ENCODE measurements around the gene CRTC2. TPM values are rescaled to one million over a fixed set of nuclear protein-coding genes. Genes with fewer than 3 reads are reported as not detected.

The CRTC2 gene
- total RNA-seq, 2 donors from 2014 or later = 107 to 121 TPM

DNA sequence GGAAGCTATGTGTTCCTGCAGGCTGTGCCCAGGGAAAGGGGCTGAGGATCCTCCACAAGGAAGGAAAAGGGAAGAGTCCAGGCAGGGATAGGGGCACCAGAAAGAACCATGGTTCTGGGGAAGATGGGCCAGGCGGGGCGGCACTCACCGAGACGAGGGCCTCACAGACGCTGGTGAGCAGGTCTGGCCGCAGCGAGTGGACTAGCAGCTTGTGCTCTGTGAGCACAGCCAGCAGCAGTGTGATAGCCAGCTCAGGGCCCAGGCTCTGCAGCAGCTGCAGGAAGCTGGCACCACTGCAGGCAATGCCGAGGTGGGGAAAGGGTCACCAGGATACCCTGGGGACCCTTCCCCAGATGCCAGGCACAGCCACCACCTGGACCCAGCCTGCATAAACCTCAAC is 17.7 kb downstream of the CRTC2 start:
- DNase-seq = no peak
- Mint-ChIP-seq H3K4me3 (no peak overlapping the region), H3K27ac (no peak overlapping the region), H3K27me3 (ENCODE audit: low read depth) (no peaks in the 10 kb centered on the region), H3K36me3 (ENCODE audit: insufficient read depth in 2 of 2) (peaks cover 13 to 30% of the 10 kb centered on the region in 2 donors), H3K4me1 (ENCODE audit: low read depth) (peaks cover 26% of the 10 kb centered on the region), H3K9me3 (no peaks in the 10 kb centered on the region)
- ATAC-seq (replicated peaks in 1 of 2) = no peak

- Mint-ChIP-seq H3K27ac (no peak overlapping the region), H3K9me3 (no peaks in the 10 kb centered on the region), H3K4me3 (no peak overlapping the region), H3K27me3 (ENCODE audit: low read depth) (no peaks in the 10 kb centered on the region), H3K36me3 (ENCODE audit: insufficient read depth in 2 of 2) (peaks cover 8 to 33% of the 10 kb centered on the region in 2 donors), H3K4me1 (ENCODE audit: low read depth) (peaks cover 19% of the 10 kb centered on the region)
- ATAC-seq (replicated peaks in 1 of 2) (no peak), DNase-seq (no peak)
Observed at GRCh38 chr1:153939476-153939875, 18.9 kb downstream of the CRTC2 start.

GRCh38 chr1:153938996-153939395 is 19.4 kb downstream of the CRTC2 start:
- no peaks in the 10 kb centered on the region for H3K9me3 Mint-ChIP-seq
- H3K27ac Mint-ChIP-seq = no peak overlapping the region
- H3K4me1 Mint-ChIP-seq (ENCODE audit: low read depth) = peaks cover 14% of the 10 kb centered on the region
- ATAC-seq (replicated peaks in 1 of 2) = no peak
- DNase-seq = no peak
- peaks cover 9 to 35% of the 10 kb centered on the region in 2 donors for H3K36me3 Mint-ChIP-seq (ENCODE audit: insufficient read depth in 2 of 2)
- no peak overlapping the region for H3K4me3 Mint-ChIP-seq
- no peaks in the 10 kb centered on the region for H3K27me3 Mint-ChIP-seq (ENCODE audit: low read depth)

- H3K9me3 Mint-ChIP-seq = no peaks in the 10 kb centered on the region
- DNase-seq (no peak), ATAC-seq (replicated peaks in 1 of 2) (no peak)
- no peak overlapping the region for H3K4me3 Mint-ChIP-seq
- H3K36me3 Mint-ChIP-seq (ENCODE audit: insufficient read depth in 2 of 2) = peaks cover 4 to 32% of the 10 kb centered on the region in 2 donors
- H3K27me3 Mint-ChIP-seq (ENCODE audit: low read depth) = no peaks in the 10 kb centered on the region
- H3K4me1 Mint-ChIP-seq (ENCODE audit: low read depth) = peaks cover 5% of the 10 kb centered on the region
- H3K27ac Mint-ChIP-seq = no peak overlapping the region
Observed at GRCh38 chr1:153937331-153937730, 21.1 kb downstream of the CRTC2 start.

GRCh38 chr1:153936011-153936802 is 22.2 kb downstream of the CRTC2 start:
- no peaks in the 10 kb centered on the region for H3K9me3 Mint-ChIP-seq
- peaks cover 4 to 30% of the 10 kb centered on the region in 2 donors for H3K36me3 Mint-ChIP-seq (ENCODE audit: insufficient read depth in 2 of 2)
- ATAC-seq (replicated peaks in 1 of 2) (no peak), DNase-seq (no peak)
- H3K27ac Mint-ChIP-seq = no peak overlapping the region
- H3K4me1 Mint-ChIP-seq (ENCODE audit: low read depth) = peaks cover 5% of the 10 kb centered on the region
- no peaks in the 10 kb centered on the region for H3K27me3 Mint-ChIP-seq (ENCODE audit: low read depth)
- H3K4me3 Mint-ChIP-seq = no peak overlapping the region

DNA sequence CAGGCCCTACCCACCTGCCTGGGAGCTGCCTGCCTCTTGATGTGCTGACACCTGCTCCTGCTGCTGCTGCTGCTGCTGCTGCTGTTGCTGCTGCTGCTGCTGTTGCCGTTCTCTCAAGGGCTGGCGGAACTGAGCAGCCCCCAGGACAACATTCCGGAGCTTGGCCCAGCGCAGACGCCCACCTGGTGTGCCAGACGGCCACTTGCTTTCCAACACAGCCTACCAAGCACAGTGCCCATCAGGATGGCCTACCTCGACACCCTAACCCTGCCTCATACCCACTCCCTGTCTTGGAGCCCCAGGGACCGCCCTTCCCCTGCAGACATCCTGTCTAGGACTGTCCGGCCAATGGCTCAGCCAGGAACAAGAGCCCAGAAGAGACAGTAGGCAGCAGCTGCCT is 23.7 kb downstream of the CRTC2 start:
- Mint-ChIP-seq H3K4me3 (no peak overlapping the region), H3K27ac (no peak overlapping the region), H3K36me3 (ENCODE audit: insufficient read depth in 2 of 2) (peaks cover 2 to 32% of the 10 kb centered on the region in 2 donors), H3K4me1 (ENCODE audit: low read depth) (no peaks in the 10 kb centered on the region), H3K27me3 (ENCODE audit: low read depth) (no peaks in the 10 kb centered on the region), H3K9me3 (no peaks in the 10 kb centered on the region)
- DNase-seq (no peak), ATAC-seq (replicated peaks in 1 of 2) (no peak)

- DNase-seq (no peak), ATAC-seq (replicated peaks in 1 of 2) (no peak)
- Mint-ChIP-seq H3K27me3 (ENCODE audit: low read depth) (no peaks in the 10 kb centered on the region), H3K27ac (no peak overlapping the region), H3K9me3 (no peaks in the 10 kb centered on the region), H3K4me1 (ENCODE audit: low read depth) (peaks cover 5% of the 10 kb centered on the region), H3K4me3 (no peak overlapping the region), H3K36me3 (ENCODE audit: insufficient read depth in 2 of 2) (peaks cover 2 to 30% of the 10 kb centered on the region in 2 donors)
Observed at GRCh38 chr1:153933955-153934354, 24.5 kb downstream of the CRTC2 start.

- H3K27me3 Mint-ChIP-seq (ENCODE audit: low read depth) = no peaks in the 10 kb centered on the region
- no peaks in the 10 kb centered on the region for H3K9me3 Mint-ChIP-seq
- H3K36me3 Mint-ChIP-seq (ENCODE audit: insufficient read depth in 2 of 2) = peaks cover 2 to 27% of the 10 kb centered on the region in 2 donors
Observed at GRCh38 chr1:153933430-153933829, 25.0 kb downstream of the CRTC2 start.

DNA sequence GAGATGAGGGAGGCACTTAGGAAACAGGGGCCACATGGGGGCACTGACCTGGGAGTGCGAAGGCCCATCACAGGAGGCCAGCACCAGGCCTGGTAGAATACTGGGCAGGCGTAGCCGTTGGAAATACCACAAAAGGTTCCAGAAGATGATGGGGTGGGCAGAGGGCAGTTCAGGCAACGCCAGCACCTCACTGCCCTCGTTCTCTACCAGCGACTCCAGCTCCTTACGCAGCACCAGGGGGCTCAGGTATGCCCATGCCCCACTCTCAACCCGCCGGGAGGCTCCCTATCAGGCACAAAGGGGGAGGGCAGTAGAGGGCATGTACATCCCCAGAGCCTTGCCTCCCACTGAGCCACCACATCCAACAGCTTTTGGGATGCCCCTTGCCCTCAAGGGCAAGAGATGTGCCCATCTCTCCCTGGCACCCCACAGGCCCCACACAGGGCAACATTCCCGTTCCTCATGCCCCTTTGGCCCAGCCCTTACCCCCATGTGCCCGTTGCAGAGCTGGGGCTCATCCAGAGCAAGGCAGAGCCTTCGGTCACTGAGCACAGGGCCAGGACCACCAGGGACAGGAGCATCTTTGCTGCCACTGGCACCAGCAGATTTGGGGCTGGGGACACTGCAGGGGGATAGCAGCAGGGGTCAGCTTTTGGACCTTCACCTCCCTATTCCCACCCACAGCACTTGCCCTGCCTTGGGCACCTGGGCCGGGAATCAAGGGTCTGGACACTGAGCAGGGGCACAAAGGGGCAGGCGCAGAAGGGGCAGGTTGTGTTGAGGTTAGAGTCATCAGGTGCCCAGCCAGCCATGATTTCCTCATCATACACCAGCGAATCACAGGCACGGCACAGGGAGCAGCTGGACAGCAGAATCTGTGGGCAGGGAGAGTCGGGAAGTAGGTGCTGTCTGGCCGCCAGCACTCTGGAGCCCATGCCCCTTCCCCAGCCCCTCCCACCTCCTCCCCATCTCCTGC is 26.0 kb downstream of the CRTC2 start:
- no peaks in the 10 kb centered on the region for H3K27me3 Mint-ChIP-seq (ENCODE audit: low read depth)
- no peak overlapping the region for H3K4me3 Mint-ChIP-seq
- H3K4me1 Mint-ChIP-seq (ENCODE audit: low read depth) = peaks cover 17% of the 10 kb centered on the region
- ATAC-seq (replicated peaks in 1 of 2) (no peak), DNase-seq (no peak)
- no peaks in the 10 kb centered on the region for H3K9me3 Mint-ChIP-seq
- H3K27ac Mint-ChIP-seq = no peak overlapping the region
- peaks cover 2 to 26% of the 10 kb centered on the region in 2 donors for H3K36me3 Mint-ChIP-seq (ENCODE audit: insufficient read depth in 2 of 2)

More at GRCh38 chr1:153933430-153933829, 25.0 kb downstream of the CRTC2 start:
- Mint-ChIP-seq H3K4me3 (no peak overlapping the region), H3K4me1 (ENCODE audit: low read depth) (peaks cover 10% of the 10 kb centered on the region), H3K27ac (no peak overlapping the region)
- no peak for DNase-seq
- no peak for ATAC-seq (replicated peaks in 1 of 2)

DNA sequence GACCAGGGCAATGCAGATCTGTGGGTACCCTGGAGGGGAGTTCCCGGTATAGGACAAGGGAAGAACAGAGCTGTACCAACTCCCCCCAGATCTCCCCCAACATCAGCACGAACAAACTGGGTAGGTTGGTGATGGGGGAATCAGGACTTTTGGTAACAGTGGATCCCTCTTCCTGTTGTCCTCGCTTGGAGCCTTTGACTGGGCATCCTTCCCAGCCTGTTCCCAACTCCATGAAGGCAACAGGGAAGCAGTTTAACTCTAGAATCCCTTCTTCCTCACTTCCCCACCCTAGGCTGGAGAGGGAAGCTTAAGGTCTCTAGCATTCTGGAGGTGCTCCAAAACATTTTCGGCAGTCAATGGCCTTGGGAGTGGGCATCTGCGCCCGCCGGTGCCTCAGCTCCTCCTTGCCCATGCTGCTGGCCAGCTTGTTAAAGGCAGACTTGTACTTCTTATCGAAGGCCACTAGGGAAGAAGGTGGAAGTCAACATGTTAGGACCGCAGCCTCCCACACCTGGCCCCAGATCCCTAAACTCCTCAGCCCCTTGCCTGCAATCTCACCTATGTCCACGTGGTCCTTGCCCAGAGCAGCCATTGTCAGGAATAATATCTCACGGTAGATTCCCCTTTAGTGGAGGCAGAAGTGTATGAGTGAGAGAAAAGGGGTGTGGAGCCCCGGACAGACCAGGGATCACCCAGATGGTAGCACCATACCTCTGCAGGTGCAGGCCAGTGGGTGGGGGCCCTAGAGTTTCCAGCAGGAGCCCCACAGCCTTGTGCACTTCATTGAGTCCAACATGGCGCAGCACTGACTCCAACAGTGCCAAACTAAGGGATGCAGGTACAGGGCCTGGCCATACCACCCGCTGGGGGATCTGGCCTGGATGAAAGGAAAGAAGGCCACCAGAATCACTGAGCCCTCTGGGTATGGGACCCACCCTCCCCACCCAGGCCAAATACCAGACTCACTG is 28.1 kb downstream of the CRTC2 start:
- DNase-seq (no peak), ATAC-seq (replicated peaks in 1 of 2) (peak in 1 of 2 donors; percentile 8)
- Mint-ChIP-seq H3K9me3 (no peaks in the 10 kb centered on the region), H3K27me3 (ENCODE audit: low read depth) (no peaks in the 10 kb centered on the region), H3K4me3 (no peak overlapping the region), H3K27ac (no peak overlapping the region), H3K36me3 (ENCODE audit: insufficient read depth in 2 of 2) (peaks cover 2 to 12% of the 10 kb centered on the region in 2 donors), H3K4me1 (ENCODE audit: low read depth) (peaks cover 17% of the 10 kb centered on the region)

DNA sequence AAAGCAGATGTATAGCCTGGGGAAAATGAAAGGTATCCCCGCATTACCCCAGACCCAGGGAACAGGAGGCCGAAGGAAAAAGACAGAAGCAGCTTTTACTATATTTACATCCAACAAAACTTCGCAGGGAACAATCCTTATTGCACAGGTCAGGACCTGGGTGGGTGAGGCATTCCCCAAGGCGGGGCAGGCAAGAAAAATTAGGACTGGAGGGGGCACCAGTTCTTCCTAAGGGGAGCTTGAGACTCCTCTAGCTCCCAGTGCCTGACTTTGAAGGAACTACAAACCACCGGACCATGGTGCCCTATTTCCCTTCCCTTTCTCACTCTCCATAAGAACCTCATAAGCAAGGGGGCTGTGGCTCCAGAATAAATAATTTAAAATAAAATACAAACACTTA is 29.0 kb downstream of the CRTC2 start:
- H3K9me3 Mint-ChIP-seq = no peaks in the 10 kb centered on the region
- peaks cover under 1 to 8% of the 10 kb centered on the region in 2 donors for H3K36me3 Mint-ChIP-seq (ENCODE audit: insufficient read depth in 2 of 2)
- no peak for ATAC-seq (replicated peaks in 1 of 2)
- H3K27me3 Mint-ChIP-seq (ENCODE audit: low read depth) = no peaks in the 10 kb centered on the region
- peaks cover 20% of the 10 kb centered on the region for H3K4me1 Mint-ChIP-seq (ENCODE audit: low read depth)
- no peak overlapping the region for H3K4me3 Mint-ChIP-seq
- no peak for DNase-seq
- no peak overlapping the region for H3K27ac Mint-ChIP-seq

DNA sequence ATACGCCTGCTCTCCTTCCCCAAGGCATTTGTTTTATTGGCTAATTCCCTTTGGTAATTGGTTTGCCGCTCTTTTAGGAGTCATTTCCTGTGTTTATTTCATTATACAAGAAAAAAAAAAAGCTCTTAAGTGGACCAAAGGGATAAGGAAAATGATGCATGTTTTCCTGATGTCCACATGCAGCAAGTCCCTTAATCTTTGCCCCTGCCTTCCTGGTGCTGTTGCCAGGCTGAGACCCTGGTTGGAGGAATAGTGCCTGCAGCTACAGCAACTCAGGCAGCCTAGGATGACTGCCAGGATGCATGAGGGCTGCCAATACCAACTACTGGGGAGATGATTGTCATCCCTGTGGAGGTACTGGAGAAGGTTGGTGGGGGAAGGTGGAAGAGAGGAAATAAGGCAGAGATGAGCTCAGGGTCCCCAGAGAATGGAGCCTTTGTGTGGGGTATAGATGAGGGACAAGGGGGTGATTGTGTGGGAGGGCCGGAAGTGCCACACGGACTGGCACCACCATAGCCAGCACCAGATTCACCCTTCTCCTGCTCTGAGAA is 29.5 kb downstream of the CRTC2 start:
- H3K27me3 Mint-ChIP-seq (ENCODE audit: low read depth) = no peaks in the 10 kb centered on the region
- DNase-seq (no peak), ATAC-seq (replicated peaks in 1 of 2) (peak in 1 of 2 donors; percentile 8)
- H3K27ac Mint-ChIP-seq = no peak overlapping the region
- H3K4me3 Mint-ChIP-seq = no peak overlapping the region
- H3K36me3 Mint-ChIP-seq (ENCODE audit: insufficient read depth in 2 of 2) = peaks cover 0 to 7% of the 10 kb centered on the region in 2 donors
- H3K9me3 Mint-ChIP-seq = no peaks in the 10 kb centered on the region
- H3K4me1 Mint-ChIP-seq (ENCODE audit: low read depth) = peaks cover 25% of the 10 kb centered on the region

All from activated T-cell treated with anti-CD3 and anti-CD28 coated beads, Interleukin-2, amount 50 U/mL, for 72 hours (primary cell).